MG63 (cell line): ENCODE results near the gene KIRREL1. TPM values are rescaled to one million over a fixed set of nuclear protein-coding genes. Genes with fewer than 3 reads are reported as not detected.
A peak's percentile ranks its signal among the peaks of the same experiment; 100 is the strongest.

Experiments used
- DNase-seq: peaks from one replicate; pipeline ENCODE4 v3.0.0-alpha.2; 2020
- H3K27me3 ChIP-seq: fragments of 250-450 bp; sonication (Bioruptor Pico); 2 replicates; pipeline ENCODE4 v1.5.1; 2020; ENCODE audit warnings: mild to moderate bottlenecking, moderate library complexity
- H3K36me3 ChIP-seq: fragments of 250-450 bp; sonication (Bioruptor Pico); 2 replicates; pipeline ENCODE4 v1.5.1; 2020; ENCODE audit warnings: mild to moderate bottlenecking, moderate library complexity
- H3K4me3 ChIP-seq: fragments of 250-450 bp; sonication (Bioruptor Pico); 2 replicates; pipeline ENCODE4 v1.5.1; 2020; ENCODE audit warnings: mild to moderate bottlenecking, moderate library complexity
- H3K9me3 ChIP-seq: fragments of 250-450 bp; sonication (Bioruptor Pico); 2 replicates; pipeline ENCODE4 v1.5.1; 2020; ENCODE audit warnings: mild to moderate bottlenecking, moderate library complexity
- total RNA-seq: library from RNA; depleted of rRNA; stranded (reverse); fragments of >200 nt; shearing (Covaris generic); gene quantifications from 2 replicates; pipeline ENCODE4 v1.2.3, GENCODE V29; 2014; ENCODE audit warnings: low replicate concordance

KIRREL1 gene
- total RNA-seq, 1 experiment from 2014 or later: 26.3 TPM

- Histone ChIP-seq H3K36me3 (peaks cover 23% of the 10 kb centered on the region), H3K9me3 (no peaks in the 10 kb centered on the region), H3K27me3 (no peaks in the 10 kb centered on the region), H3K4me3 (peak overlapping the region; percentile 83)
- DNase-seq: no peak
Measured at GRCh38 chr1:157993918-157994605, 617 bp downstream of the KIRREL1 start.

- H3K36me3 ChIP-seq: peaks cover 29% of the 10 kb centered on the region
- peak overlapping the region; percentile 83 for H3K4me3 ChIP-seq
- no peaks in the 10 kb centered on the region for H3K9me3 ChIP-seq
- no peaks in the 10 kb centered on the region for H3K27me3 ChIP-seq
- peak; percentile 86 for DNase-seq
Measured at GRCh38 chr1:157994704-157995582, 1.5 kb downstream of the KIRREL1 start.

GRCh38 chr1:157995583-157996169 lies 2.2 kb downstream of the KIRREL1 start:
- H3K4me3 ChIP-seq: peak overlapping the region; percentile 83
- no peak for DNase-seq

GRCh38 chr1:157996433-157996832 lies 3.0 kb downstream of the KIRREL1 start:
- Histone ChIP-seq H3K27me3 (no peaks in the 10 kb centered on the region), H3K4me3 (no peak overlapping the region), H3K36me3 (peaks cover 37% of the 10 kb centered on the region), H3K9me3 (no peaks in the 10 kb centered on the region)
- no peak for DNase-seq

More at GRCh38 chr1:157995583-157996169, 2.2 kb downstream of the KIRREL1 start:
- Histone ChIP-seq H3K9me3 (no peaks in the 10 kb centered on the region), H3K27me3 (no peaks in the 10 kb centered on the region), H3K36me3 (peaks cover 36% of the 10 kb centered on the region)

- peaks cover 49% of the 10 kb centered on the region for H3K36me3 ChIP-seq
- H3K27me3 ChIP-seq: no peaks in the 10 kb centered on the region
- no peak overlapping the region for H3K4me3 ChIP-seq
- no peak for DNase-seq
- no peaks in the 10 kb centered on the region for H3K9me3 ChIP-seq
Measured at GRCh38 chr1:158000507-158000906, 7.1 kb downstream of the KIRREL1 start.

- Histone ChIP-seq H3K36me3 (peaks cover 54% of the 10 kb centered on the region), H3K4me3 (no peak overlapping the region), H3K27me3 (no peaks in the 10 kb centered on the region), H3K9me3 (no peaks in the 10 kb centered on the region)
- DNase-seq: no peak
Measured at GRCh38 chr1:158002022-158002630, 8.7 kb downstream of the KIRREL1 start.

- DNase-seq: no peak
- Histone ChIP-seq H3K27me3 (no peaks in the 10 kb centered on the region), H3K9me3 (no peaks in the 10 kb centered on the region), H3K36me3 (peaks cover 50% of the 10 kb centered on the region), H3K4me3 (no peak overlapping the region)
Measured at GRCh38 chr1:158002631-158003405, 9.4 kb downstream of the KIRREL1 start.

GRCh38 chr1:158003406-158003800 lies 10.0 kb downstream of the KIRREL1 start:
- H3K27me3 ChIP-seq: no peaks in the 10 kb centered on the region
- peaks cover 49% of the 10 kb centered on the region for H3K36me3 ChIP-seq
- no peak overlapping the region for H3K4me3 ChIP-seq
- no peaks in the 10 kb centered on the region for H3K9me3 ChIP-seq
- DNase-seq: peak; percentile 71

- H3K9me3 ChIP-seq: no peaks in the 10 kb centered on the region
- peaks cover 43% of the 10 kb centered on the region for H3K36me3 ChIP-seq
- no peak overlapping the region for H3K4me3 ChIP-seq
- peak; percentile 61 for DNase-seq
- H3K27me3 ChIP-seq: no peaks in the 10 kb centered on the region
Measured at GRCh38 chr1:158005224-158005623, 11.8 kb downstream of the KIRREL1 start.

GRCh38 chr1:158007180-158007579 lies 13.7 kb downstream of the KIRREL1 start:
- Histone ChIP-seq H3K27me3 (no peaks in the 10 kb centered on the region), H3K36me3 (peaks cover 46% of the 10 kb centered on the region), H3K9me3 (no peaks in the 10 kb centered on the region), H3K4me3 (no peak overlapping the region)
- DNase-seq: no peak

- Histone ChIP-seq H3K36me3 (peaks cover 48% of the 10 kb centered on the region), H3K27me3 (no peaks in the 10 kb centered on the region), H3K9me3 (no peaks in the 10 kb centered on the region), H3K4me3 (no peak overlapping the region)
- DNase-seq: no peak
Measured at GRCh38 chr1:158007667-158008386, 14.4 kb downstream of the KIRREL1 start.

- Histone ChIP-seq H3K36me3 (peaks cover 42% of the 10 kb centered on the region), H3K9me3 (no peaks in the 10 kb centered on the region), H3K4me3 (no peak overlapping the region), H3K27me3 (no peaks in the 10 kb centered on the region)
- DNase-seq: peak; percentile 54
Measured at GRCh38 chr1:158008630-158009029, 15.2 kb downstream of the KIRREL1 start.

GRCh38 chr1:158011714-158012113 lies 18.3 kb downstream of the KIRREL1 start:
- Histone ChIP-seq H3K4me3 (no peak overlapping the region), H3K27me3 (no peaks in the 10 kb centered on the region), H3K36me3 (peaks cover 32% of the 10 kb centered on the region), H3K9me3 (no peaks in the 10 kb centered on the region)
- DNase-seq: no peak

- H3K4me3 ChIP-seq: no peak overlapping the region
- no peaks in the 10 kb centered on the region for H3K9me3 ChIP-seq
- no peak for DNase-seq
- no peaks in the 10 kb centered on the region for H3K27me3 ChIP-seq
- H3K36me3 ChIP-seq: peaks cover 33% of the 10 kb centered on the region
Measured at GRCh38 chr1:158013840-158014730, 20.6 kb downstream of the KIRREL1 start.
